ENCODE data around the gene ZSCAN16. TPM values are rescaled to one million over a fixed set of nuclear protein-coding genes. Genes with fewer than 3 reads are reported as not detected.

Gene ZSCAN16
- total RNA-seq, 1 donor: 2.2 TPM

- H3K4me3 ChIP-seq (ENCODE audit: low read depth, low read length): peak overlapping the region; percentile 1
- TF ChIP-seq CTCF (IDR thresholded peaks at IDR 0.05; ENCODE audit: insufficient read depth, low read depth, low read length): no peak
These were observed 15.6 kb downstream of the ZSCAN16 start for GRCh38 chr6:28139860-28140543.

GRCh38 chr6:28140616-28141015, 16.2 kb downstream of the ZSCAN16 start:
- no peak overlapping the region for H3K4me3 ChIP-seq (ENCODE audit: low read depth, low read length)
- DNase-seq (ENCODE audit: low read depth): no peak
- TF ChIP-seq CTCF (IDR thresholded peaks at IDR 0.05; ENCODE audit: insufficient read depth, low read depth, low read length): no peak

More at GRCh38 chr6:28139860-28140543, 15.6 kb downstream of the ZSCAN16 start:
- peak; percentile 7 for DNase-seq (ENCODE audit: low read depth)

GRCh38 chr6:28141500-28142329, 17.3 kb downstream of the ZSCAN16 start, which contains the start of gene ZKSCAN8:
Gene ZKSCAN8, plus strand, starts transcription at chr6:28141883. Its CDS starts 6,525 bp downstream, at chr6:28148408.
- no peak for TF ChIP-seq CTCF (IDR thresholded peaks at IDR 0.05; ENCODE audit: insufficient read depth, low read depth, low read length)
- peak; percentile 87 for DNase-seq (ENCODE audit: low read depth)
- peak within 1 kb of the TSS; percentile 70 for H3K4me3 ChIP-seq (ENCODE audit: low read depth, low read length)

GRCh38 chr6:28142446-28142845, 18.0 kb downstream of the ZSCAN16 start:
- peak overlapping the region; percentile 70 for H3K4me3 ChIP-seq (ENCODE audit: low read depth, low read length)
- no peak for TF ChIP-seq CTCF (IDR thresholded peaks at IDR 0.05; ENCODE audit: insufficient read depth, low read depth, low read length)
- peak; percentile 13 for DNase-seq (ENCODE audit: low read depth)

- no peak for DNase-seq (ENCODE audit: low read depth)
- H3K4me3 ChIP-seq (ENCODE audit: low read depth, low read length): no peak overlapping the region
- no peak for TF ChIP-seq CTCF (IDR thresholded peaks at IDR 0.05; ENCODE audit: insufficient read depth, low read depth, low read length)
These were observed 20.8 kb downstream of the ZSCAN16 start for GRCh38 chr6:28145231-28145630.

GRCh38 chr6:28152531-28152930, 28.1 kb downstream of the ZSCAN16 start:
- no peak for DNase-seq (ENCODE audit: low read depth)
- TF ChIP-seq CTCF (IDR thresholded peaks at IDR 0.05; ENCODE audit: insufficient read depth, low read depth, low read length): no peak
- H3K4me3 ChIP-seq (ENCODE audit: low read depth, low read length): no peak overlapping the region

Data from fibroblast of villous mesenchyme (primary cell).